NCI-H345 treated with DMSO at 0.1 percent for 48 hours (cell line): Measurements from ENCODE around the gene CCDC136.

ENCODE experiments used
- DNase-seq: peaks from one replicate; lab custom pipeline; 2025; ENCODE audit not compliant: unreplicated experiment; lab: John Stamatoyannopoulos, UW

The CCDC136 gene

DNA sequence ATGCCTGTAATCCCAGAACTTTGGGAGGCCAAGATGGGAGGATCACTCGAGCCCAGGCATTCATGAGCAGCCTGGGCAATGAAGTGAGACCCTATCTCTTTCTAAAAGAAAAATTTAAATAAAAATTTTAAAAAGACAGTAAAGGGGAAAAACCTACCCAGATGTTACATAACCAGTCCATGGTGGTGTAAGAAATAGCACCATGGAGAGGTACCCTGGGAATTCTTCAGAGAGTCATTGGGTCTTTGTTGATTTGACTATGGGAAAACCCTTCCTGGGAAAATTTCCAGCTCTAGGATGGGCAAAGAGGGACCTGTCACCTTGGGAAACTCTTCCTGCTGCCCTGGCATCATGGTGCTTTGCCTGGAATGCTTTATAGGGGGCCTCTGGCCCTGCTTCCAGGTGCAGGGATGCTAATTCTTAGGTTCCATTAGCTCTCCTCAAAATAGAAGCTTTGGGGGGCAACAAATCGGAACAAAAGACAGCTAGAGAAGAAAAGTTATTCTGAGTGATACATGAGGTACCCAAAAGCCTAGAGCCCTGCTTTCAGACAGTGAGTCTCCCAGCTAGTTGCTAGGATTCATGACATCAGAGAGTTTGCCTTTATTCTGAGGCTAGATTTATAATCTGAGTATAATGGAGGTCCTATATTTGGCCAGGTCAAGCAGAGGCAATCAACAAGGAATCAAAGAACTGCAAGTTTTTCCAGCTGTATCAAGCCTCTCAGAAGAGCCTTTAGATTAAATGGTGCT is 10.1 kb downstream of the CCDC136 start:
- no peak for DNase-seq

DNA sequence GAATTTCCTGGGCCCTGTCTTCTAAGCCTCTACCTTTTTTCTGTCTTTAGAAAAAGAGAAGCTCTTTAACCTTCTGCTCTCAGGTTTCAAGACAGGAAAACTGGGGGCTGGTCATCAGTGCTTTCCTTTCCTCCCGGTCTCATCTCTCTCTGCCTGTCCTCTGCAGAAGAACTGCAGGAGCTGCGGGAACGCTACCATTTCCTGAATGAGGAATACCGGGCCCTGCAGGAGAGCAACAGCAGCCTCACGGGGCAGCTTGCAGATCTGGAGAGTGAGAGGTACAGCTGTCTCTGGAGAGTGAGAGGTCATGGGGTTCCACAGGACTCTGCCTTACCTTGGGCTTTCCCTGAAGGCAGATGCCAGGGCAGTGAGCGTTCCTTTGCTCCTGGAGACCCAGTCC is 12.7 kb downstream of the CCDC136 start:
- no peak for DNase-seq

DNA sequence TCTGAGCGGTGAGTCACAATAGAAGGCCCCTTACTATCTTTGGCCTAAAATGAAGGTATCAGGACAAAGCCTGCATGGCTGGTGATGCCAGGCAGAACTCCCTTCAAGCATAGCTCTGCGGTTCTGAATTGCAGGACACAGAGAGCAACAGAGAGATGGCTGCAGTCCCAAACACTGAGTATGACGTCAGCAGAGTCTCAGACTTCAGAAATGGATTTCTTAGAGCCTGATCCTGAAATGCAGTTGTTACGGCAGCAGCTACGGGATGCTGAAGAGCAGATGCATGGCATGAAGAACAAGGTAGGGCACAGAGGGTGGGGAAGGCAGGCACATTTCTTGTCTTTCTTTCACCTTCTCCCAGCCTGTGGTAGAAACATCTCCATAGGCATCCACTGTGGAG is 13.5 kb downstream of the CCDC136 start:
- no peak for DNase-seq

DNA sequence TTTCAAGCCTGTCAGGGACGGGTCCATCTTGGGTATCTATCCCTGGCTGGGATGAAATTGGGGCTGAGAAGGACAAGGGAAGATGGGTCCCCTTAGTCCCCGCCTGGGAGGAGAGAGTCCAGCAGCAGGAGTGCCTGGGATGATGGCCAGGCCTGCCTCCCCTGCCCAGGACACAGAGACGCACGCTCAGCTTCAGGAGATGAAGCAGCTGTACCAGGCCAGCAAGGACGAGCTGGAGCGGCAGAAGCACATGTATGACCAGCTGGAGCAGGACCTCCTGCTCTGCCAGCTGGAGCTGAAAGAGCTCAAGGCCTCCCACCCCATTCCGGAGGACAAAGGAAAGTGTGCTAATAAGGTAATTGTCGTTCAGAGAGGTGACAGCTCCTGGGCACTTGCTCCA is 15.4 kb downstream of the CCDC136 start:
- DNase-seq: no peak

DNA sequence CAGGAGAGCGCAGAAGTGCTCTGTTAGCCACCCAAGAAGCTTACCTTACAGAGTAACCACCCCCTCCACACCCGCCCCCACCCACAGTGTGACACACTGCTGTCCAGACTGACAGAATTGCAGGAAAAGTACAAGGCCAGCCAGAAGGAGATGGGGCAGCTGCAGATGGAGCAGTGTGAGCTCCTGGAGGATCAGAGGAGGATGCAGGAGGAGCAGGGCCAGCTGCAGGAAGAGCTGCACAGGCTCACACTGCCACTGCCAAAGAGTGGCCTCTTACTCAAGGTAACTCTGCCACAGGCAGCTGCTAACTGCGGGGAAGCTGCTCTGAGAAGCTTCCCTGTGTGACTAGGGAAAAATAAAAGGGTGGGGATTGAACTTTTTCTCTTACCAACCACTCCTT is 17.6 kb downstream of the CCDC136 start:
- no peak for DNase-seq

DNA sequence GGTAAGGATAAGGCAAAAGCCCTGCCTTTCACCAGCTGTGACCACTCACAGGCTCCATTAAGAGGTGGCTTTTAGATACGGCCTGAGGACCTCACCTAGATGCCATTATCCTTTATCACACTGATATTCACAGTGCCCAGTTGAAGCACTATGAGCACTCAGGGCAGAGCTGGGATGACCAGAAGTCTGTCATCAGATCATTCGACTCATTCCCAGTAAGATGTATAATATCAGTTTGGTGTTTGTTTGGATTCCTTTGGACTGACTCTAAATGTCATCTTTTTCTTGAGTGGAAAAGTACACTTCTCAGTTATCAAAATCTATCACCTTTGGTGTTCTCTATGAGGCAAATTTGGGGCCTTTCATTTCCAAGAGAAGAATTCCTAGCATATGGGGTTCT is 18.7 kb downstream of the CCDC136 start:
- DNase-seq: no peak

DNA sequence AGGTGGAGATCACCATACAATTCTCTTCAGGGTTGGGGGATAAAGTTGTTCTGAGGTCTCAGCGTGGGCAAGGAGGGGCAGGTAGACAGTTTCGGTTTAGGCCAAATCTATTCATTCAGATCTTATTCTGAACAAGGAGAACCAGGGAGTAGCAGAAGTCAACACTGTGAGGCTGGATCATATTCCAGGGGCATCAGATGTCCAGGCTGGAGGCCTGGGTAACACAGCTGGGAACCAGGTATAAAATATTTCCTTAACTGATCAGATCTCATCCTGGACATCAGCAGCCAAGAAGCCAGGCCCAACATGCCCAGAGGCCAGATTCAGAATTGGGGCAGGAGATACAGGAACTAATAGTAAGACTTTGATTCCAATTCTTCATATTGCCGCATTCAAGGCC is 19.2 kb downstream of the CCDC136 start:
- DNase-seq: no peak

DNA sequence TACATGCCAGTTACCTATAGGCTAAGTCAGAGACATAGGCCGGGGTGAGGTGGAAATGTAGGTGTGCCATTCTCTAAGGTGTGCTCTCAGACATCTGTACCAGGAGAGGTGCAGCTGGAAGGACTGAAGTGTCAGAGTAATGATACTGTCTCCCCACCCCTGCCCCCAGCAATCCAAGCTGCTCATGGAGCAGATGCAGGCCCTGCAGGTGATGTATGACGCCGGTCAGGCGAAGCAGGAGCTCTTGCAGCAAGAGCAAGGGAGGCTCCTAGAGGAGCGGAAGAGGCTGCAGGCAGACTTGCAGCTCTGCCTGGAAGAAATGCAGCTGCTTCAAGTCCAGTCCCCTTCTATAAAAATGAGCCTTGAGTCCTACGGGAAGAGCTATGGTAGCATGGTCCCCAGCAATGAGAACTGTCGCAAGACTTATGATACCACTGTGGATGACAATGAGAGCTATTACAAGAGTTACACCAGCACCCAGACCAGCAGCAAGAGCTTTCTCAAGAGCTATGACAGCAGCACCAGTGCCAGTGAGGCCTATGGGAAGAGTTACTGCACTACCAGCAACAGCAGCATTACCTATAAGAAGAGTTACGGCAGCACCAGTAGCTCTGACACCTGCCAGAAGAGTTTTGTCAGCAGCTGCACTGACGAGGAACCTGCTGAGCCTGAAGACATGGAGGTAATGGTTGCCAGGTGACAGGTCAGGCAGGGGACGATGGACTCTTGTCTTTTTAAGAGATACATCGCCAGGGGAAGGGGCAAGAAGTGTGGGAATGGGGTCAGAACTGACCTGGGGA is 20.1 kb downstream of the CCDC136 start:
- peak; percentile 81 for DNase-seq

DNA sequence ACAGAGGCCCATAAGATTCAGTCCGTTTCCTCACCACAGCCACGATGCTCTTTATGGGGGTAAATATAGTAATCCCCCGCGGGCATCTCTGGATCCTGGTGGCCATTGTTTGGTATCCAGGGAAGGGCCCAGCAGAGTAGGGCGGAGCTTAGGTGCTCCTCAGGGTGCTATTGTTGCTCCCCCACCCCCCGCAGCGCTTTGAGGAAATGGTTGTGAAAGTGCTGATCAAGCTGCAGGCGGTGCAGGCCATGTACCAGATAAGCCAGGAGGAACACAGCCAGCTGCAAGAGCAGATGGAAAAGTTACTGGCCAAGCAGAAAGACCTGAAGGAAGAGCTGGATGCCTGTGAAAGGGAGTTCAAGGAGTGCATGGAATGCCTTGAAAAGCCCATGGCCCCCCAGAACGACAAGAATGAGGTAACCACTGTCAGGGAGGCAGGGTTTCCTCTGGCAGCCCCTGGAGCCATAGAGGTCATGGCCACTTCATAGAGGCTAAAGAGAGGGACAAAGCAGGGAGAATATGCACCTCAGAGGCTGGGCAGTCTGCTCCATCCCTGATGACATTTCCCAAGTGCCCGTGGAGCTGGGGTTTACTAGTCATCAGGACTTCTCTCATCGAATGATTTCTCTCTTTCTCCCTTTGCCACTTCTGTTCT is 20.9 kb downstream of the CCDC136 start:
- DNase-seq: peak; percentile 88

DNA sequence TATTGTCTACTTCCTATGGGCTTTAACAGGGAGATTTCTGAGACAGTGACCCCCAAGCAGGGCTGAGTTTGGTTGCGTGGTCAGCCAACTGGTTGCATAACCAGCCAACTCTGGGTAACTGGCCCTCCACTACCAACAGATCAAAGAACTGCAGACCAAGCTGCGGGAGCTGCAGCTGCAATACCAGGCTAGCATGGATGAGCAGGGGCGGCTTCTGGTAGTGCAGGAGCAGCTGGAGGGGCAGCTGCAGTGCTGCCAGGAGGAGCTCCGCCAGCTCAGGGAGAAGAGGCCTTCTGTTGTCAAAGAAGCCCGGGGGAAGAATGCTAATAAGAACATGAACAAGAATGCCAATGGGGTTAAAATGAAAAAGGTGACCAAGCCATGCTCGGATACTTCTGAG is 22.7 kb downstream of the CCDC136 start:
- no peak for DNase-seq

DNA sequence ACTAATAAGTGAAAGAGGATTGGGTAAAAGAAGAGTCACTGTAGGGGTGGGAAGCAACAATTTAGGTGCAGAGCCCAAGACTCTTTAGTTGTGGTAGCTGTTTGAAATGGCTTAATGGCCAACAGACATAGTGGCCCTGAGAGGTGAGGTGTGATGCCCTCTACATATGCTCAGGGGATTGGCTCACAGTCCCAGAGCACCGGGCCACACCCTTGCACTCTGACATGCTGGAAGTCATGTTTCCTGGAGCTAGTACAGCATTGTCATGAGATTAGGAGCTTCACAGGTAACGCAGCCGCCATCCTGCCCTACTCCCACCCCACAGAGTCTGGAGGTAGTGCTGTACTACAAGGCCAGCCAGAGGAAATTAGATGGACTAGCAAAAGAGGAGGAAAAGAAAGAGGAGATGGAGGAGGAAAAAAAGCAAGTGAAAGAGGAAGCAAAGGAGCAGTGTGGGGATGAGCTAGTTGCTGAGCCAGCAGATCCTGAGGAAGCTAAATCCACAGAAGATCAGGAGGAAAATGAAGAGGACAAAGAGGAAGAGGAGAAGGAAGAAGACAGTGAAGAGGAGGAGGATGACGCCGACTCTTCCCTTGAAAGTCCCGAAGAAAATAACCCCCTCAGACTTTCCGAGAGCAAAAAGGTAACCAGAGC is 23.6 kb downstream of the CCDC136 start:
- DNase-seq: no peak

DNA sequence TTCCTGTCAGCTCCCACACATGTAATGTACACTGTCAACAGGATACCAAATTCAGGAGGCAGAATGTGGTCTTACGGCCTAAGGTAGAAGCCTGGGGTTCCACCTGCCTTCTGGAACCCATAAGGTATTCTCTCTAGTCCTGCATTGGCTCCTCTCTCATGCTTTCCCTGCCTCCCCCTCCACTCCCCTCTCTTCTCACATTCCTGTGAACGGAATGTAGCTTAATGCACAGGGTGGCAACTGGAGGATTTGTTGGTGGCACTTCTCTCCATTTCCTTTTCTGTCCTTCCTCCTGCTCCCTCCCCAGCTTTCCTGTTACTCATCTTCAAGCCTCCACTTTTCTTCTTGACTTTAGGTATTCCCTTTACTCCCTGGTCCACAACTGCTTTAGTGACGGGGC is 26.9 kb downstream of the CCDC136 start:
- DNase-seq: no peak

DNA sequence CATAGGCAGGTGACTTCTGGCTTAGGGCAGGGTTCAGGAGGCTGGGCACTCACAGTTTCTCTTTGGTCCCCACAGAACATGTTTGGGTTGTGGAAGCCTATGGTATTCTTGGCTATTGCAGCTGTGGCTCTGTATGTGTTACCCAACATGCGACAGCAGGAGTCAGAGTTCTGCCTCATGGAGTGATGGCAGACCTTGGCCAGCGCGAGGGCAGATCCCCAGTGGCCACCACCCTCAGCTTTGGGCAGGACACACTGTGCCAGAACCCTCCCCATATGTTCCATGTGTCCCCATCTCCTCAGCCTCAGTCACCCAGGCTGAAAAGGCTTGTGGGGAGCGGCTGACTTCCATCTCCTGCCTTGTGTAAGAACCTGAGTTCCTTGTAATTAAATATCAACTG is 30.0 kb downstream of the CCDC136 start:
- no peak for DNase-seq

DNA sequence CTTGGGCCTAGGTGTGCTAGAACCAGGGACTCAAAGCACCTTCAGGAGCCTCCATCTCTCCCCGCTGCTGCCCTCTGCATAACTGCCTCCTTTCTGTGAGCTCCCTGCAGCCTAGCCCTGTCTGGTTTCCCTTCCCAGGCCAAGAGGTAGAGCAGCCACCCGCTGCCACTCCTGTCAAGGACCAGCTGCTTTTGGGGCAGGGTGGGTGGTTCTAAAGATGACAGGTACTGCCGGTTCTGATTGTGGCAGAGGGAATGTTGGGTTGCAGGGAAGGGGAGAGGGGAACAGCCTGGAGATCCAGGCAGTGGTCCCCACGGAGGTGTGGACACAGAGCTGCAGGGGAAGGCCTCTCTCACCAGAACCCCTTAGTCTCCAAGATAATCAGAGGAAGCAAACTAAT is 34.7 kb downstream of the CCDC136 start:
- no peak for DNase-seq

DNA sequence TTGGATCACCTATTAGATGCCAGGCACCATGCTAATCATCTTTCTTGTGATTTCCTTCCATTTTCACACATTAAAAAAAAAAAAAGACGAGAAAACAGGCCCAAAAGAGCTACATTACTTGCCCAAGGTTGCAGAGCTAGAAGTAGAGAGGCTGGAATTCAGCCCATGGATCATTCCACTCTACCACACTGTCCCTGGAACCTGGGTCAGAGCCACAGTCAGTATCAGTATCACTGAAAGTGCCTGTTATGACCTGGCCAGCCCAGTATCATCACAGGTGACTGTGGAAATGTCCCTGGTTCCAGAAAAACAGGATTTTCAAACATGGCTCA is 35.1 kb downstream of the CCDC136 start:
- no peak for DNase-seq

DNA sequence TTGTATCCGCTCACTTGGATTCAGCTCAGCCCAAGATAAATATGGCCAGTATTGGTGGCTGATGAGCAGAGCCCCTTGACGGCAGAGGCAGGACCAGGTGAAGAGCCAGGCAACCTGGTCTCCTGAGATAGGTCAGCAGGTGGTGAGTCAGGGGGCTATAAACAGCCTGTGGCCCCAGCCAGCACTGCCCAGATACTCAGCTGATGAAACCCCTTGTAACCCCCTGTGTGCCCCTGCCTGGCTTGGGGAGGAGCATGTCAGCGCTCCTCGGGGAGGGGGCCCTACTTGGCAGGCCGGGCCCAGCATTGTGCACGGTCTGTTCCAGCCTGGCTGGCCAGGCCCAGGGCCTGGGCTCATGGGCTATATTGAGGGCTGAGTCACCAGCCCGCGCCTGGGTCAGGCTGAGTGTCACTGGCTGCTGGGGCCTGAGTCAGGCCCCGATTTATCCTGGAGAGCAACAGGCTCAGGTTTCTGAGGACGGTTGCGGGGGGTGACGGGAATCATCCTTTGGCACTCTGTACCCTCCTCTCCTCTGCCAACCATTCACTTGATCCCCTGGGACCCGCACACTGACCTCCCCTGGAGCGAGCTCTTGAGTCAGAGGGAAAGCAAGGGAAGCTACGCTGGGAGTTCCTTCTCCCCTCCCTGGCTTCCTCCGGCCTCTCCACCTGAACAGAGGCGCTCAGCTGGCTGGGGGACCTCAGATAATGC is 35.6 kb downstream of the CCDC136 start:
- no peak for DNase-seq

DNA sequence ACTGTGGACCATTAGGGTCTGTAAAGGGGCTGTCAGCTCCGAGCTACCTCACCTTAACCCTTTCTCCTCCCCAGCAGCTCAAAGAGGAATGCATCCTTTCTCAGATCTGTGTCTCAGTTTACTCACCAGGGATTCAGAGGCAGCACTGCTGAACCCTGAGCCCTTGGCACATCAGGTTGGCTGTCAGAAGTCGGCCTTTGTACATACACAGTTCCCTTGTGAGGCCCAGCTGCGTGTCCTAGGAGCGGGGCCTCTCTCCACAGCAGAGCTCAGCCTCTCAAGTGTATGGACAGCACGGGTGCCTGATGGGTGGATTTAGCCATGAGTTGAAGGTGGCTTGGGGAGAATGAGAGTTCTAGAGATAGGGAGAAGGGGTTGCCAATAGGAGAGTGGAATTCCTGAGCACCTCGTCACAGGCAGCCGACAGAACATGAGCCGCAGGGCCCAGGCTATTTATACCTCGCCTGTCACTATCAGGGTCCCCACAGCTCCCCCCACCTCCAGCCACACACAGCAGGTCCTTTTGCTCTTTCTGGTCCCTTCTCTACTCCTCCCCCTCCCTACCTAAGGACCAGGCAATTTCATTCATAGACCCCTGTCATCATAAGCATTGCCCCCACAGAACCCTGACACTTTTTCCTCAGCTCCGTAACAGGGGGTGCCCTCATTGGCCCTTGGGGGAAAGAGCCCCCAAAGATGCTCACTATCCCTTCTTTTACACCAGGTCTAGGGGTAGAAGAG is 36.4 kb downstream of the CCDC136 start:
- DNase-seq: no peak

DNA sequence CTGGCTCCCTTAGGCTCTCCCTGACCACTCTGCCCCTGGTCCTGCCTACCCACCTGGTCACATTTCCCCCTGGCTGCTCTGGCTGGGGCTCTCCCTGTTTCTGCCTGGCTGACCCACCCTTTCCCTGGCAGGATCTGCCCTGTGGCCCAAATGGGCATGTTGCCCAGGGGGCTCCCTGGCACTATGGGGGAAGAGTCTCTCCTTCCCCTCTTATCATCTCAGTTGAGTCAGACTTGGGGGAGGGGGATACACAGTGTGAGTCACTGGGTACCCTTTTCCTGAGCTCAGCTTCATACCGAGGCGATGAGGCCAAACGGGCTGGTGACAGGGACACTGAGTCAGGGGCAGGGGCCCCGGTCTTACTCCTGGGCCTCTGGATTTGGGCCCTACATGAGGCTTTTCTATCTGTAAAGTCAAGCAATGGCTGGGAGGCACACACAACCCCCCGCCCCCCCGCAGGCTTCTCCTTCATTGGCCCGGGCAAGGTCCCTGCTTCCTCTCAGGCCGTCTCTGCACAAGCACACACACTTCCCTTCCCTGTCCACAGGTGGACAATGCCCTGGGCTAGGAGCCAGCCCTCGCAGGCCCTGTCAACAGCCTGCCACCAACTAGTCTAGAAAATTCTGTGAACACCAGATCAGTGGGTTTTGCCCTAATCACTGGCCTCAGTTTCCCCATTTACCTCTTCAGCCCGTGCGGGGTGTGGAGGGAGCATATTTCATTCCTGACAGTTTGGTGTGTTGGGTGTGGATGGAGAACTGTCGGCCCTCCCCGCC is 37.8 kb downstream of the CCDC136 start:
- no peak for DNase-seq
